GM12873 (cell line): Measurements from ENCODE around the gene KRTAP20-1.

Experiments
- TF ChIP-seq, protein P1 (sequence below): IDR thresholded peaks from 2 replicates; pipeline ENCODE4 v1.5.1; 2012; ENCODE audit warnings: low read depth, mild to moderate bottlenecking, moderate library complexity, low read length, control low read depth; ENCODE audit not compliant: insufficient read depth; ENCODE audit errors: missing control alignments

KRTAP20-1 gene

DNA sequence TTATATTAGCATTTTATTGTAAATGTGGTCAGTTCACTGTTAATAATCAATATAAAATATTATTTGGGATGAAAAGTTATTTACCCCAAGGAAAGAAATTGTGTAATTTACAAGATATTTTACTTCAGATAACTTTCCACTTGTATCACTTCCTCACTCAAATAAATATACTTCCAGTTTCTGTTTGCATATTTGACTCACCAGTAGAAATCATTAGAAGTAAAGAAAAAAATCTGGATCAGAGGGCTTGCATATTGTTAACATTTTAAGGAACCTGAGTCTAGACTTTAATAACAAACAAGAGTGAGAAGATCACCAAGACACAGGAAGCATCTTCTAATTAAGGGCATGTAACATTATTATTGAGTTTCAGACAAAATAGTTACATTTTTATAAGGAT is 3.9 kb downstream of the KRTAP20-1 start:
- TF ChIP-seq, protein P1, sequence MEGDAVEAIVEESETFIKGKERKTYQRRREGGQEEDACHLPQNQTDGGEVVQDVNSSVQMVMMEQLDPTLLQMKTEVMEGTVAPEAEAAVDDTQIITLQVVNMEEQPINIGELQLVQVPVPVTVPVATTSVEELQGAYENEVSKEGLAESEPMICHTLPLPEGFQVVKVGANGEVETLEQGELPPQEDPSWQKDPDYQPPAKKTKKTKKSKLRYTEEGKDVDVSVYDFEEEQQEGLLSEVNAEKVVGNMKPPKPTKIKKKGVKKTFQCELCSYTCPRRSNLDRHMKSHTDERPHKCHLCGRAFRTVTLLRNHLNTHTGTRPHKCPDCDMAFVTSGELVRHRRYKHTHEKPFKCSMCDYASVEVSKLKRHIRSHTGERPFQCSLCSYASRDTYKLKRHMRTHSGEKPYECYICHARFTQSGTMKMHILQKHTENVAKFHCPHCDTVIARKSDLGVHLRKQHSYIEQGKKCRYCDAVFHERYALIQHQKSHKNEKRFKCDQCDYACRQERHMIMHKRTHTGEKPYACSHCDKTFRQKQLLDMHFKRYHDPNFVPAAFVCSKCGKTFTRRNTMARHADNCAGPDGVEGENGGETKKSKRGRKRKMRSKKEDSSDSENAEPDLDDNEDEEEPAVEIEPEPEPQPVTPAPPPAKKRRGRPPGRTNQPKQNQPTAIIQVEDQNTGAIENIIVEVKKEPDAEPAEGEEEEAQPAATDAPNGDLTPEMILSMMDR = no peak

DNA sequence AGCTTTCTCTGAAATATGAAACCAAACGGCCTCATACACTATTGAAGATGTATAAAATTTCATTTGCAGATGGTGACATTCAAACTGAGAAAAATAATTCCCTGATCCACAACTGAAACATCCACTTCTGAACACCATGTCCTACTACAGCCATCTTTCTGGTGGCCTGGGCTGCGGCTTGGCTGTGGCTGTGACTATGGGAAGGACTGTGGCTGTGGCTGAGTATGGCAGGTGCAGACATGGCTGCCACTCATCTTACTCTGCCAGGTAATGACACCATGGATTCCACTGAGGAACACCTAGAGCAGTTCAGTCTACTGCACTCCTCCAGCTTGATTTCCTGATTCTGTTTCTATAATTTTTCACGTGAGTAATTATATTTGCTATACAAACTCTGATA is 4.3 kb downstream of the KRTAP20-1 start, which contains the start of gene KRTAP20-4:
KRTAP20-4 (plus strand) TSS at position 106 of the 400 bp plus-strand sequence.
- TF ChIP-seq, protein P1 = no peak

DNA sequence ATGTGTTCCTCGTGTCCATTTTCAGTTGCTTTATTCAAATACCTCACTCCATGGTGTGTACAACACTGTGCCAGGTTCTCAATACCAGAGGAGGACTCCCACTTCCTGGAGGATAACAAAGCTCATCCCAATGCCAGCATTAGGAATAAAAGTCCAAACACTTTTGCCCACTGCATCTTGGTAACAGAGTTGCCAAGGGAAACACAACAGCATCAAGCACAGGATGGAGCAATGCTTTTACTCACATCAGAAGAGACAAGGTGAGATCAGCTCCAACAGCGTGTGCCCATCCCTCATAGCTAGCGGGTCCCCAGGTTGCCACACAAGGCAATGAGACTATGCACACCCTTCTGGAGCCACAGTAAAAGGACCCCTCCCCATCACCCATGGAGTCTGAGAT is 7.1 kb downstream of the KRTAP20-1 start:
- TF ChIP-seq, protein P1 = no peak

DNA sequence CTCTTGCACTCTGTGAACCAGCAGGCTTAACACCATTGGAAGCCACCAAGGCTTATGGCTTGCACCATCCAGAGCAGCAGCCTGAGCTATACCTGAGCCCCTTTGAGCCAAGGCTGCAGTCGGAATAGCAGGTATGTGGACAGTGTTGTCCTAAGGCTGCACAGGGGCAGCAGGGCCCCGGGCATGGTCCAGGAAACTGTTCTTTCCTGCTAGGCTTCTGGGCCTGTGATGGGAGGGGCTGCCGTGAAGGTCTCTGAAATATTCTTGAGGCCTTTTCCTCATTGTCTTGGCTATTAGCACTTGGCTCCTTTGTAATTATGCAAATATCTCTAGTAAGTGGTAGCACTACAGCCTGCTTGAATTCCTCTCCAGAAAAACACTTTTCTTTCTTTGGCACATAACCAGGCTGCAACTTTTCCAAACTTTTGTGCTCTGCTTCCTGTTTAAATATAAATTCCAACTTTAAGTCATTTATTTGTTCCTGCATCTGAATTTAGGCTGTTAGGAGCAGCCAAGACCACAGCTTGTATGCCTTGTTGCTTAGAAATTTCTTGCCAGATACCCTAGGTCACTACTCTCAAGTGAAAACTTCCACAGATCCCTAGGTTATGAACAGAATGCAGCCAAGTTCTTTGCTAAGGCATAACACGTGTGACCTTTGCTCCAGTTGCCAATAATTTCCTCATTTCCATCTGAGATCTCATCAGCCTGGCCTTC is 9.4 kb downstream of the KRTAP20-1 start:
- TF ChIP-seq, protein P1 = no peak

DNA sequence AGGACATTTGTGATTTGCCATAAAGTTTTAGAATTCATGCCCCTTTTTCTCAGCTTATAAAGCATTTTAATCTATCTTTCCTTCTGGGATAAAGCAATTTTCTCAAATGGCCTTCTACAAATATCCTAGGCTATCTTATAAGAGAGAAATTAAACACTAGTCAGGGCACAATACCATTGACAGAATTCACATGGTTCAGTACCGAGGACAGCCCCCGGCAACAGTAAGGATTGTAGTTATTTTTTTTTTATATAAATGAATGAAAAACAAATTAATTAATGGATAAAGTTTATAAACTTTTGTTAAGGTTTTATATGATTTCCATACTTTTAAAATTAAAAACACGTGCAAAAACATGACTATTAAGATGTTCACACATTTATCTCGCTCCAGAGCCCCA is 11.9 kb downstream of the KRTAP20-1 start:
- TF ChIP-seq, protein P1 = no peak

DNA sequence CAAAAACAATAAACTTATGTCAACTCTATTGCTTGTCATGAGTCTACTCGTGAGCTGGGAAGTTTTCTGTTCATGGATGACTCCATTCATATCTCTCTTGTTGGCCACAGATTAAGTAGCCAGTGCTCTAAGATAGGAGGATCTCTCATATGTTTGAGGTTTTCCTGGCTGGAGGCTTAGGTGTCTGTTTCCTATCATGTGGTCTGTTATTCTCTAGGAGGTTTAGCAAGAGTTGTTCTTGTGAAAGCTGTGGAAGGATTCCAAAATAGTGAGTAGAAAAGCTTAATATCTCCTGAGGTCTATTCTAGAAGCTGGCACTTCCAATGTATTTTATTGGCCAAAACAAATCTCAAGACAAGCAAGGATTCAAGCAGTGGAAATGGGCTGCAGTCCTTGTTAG is 13.0 kb downstream of the KRTAP20-1 start:
- TF ChIP-seq, protein P1 = no peak

DNA sequence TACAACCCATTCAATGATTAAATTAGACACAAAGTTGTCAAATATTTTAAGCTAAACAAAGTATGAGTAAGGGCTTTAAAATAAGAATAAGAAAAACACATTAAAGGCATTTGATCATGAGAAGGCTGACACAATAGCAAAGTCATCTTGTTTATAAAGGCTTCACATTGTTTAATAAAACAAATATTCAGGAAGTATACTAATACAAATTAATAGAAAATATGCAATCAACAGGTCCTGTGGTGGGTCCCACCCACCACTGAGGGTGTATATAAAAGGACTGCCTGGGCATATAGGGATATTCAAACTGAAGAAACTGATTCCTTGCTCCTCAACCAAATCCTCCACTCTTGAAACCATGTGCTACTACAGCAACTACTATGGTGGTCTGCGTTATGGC is 18.7 kb downstream of the KRTAP20-1 start, which contains the start of gene KRTAP20-2:
KRTAP20-2 (plus strand) TSS at position 301 of the 400 bp plus-strand sequence; CDS start at position 359, 58 bp downstream.
- TF ChIP-seq, protein P1 = no peak
